GM12872 (cell line): ENCODE measurements around the gene PRKAR1B.

Source experiments
- TF ChIP-seq, protein P1 (sequence below): IDR thresholded peaks from 3 replicates; pipeline ENCODE4 v1.5.1; 2011; ENCODE audit warnings: low read depth, mild to moderate bottlenecking, low read length, moderate library complexity; ENCODE audit not compliant: insufficient read depth

PRKAR1B gene

DNA sequence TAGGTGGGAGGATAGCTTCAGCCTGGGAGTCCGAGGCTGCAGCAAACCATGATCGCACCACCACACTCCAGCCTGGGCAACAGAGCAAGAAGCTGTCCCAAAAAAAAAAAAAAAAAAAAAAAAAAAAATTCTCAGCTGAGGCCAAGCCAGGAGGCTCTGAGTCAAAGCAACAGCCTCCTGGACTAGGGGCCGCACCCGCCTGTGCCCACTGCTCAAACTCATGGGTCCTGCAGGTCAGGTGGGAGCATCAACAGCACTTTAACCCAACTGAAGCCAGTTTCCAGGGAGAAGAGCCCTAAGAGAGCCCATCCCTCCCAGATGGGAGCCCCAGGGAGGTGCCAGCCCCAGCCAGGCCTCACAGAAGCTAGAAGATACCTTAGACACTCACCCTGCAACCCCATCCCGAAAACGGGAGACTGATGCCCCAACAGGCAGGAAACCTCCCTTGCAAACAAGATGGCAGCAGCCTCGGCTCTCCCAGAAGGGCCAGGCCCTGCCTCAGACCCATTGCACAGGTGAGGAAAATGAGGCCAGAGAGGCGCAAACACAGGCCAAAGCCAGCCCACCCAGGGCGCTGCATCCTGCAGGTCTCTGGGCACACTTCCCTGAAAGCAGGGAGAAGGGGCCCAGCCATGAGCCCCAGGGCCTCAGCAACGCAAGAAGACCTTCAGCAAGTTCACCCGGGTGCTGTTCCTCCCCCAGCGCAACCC lies 218.5 kb downstream of the PRKAR1B start:
- TF ChIP-seq, protein P1, sequence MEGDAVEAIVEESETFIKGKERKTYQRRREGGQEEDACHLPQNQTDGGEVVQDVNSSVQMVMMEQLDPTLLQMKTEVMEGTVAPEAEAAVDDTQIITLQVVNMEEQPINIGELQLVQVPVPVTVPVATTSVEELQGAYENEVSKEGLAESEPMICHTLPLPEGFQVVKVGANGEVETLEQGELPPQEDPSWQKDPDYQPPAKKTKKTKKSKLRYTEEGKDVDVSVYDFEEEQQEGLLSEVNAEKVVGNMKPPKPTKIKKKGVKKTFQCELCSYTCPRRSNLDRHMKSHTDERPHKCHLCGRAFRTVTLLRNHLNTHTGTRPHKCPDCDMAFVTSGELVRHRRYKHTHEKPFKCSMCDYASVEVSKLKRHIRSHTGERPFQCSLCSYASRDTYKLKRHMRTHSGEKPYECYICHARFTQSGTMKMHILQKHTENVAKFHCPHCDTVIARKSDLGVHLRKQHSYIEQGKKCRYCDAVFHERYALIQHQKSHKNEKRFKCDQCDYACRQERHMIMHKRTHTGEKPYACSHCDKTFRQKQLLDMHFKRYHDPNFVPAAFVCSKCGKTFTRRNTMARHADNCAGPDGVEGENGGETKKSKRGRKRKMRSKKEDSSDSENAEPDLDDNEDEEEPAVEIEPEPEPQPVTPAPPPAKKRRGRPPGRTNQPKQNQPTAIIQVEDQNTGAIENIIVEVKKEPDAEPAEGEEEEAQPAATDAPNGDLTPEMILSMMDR, result no peak

DNA sequence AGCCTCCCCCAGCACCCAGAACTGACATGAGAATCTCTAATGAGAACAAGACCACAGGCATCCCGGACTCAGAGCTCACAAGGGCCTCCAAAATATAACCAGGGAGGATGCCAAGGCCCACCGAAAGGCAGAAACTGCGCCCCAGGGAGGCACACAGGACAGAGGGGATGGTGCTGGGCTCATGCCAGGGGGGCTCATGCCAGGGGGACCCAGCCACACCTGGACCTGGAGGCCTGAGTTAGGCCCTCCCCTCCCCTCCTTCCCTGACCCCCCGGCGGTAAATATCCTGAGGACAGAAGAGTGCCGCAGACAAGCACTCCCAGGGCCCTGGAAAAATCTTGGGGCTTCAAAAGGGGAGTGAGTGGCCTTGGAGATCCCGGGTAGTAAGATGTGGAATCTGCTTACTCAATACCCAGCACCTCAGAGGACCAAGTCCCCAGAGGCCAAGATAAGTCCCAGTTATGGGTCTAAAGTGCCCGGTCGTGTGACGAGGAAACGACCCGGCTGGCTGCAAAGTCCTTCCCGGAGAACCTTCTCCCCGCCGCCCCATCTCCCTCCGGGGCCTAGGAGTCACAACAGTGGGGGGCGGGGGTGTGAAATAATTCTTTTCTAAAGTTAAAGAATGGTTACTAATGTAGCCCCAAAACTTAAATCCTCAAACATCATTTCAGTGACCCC lies 219.3 kb downstream of the PRKAR1B start:
- TF ChIP-seq, protein P1, result no peak

DNA sequence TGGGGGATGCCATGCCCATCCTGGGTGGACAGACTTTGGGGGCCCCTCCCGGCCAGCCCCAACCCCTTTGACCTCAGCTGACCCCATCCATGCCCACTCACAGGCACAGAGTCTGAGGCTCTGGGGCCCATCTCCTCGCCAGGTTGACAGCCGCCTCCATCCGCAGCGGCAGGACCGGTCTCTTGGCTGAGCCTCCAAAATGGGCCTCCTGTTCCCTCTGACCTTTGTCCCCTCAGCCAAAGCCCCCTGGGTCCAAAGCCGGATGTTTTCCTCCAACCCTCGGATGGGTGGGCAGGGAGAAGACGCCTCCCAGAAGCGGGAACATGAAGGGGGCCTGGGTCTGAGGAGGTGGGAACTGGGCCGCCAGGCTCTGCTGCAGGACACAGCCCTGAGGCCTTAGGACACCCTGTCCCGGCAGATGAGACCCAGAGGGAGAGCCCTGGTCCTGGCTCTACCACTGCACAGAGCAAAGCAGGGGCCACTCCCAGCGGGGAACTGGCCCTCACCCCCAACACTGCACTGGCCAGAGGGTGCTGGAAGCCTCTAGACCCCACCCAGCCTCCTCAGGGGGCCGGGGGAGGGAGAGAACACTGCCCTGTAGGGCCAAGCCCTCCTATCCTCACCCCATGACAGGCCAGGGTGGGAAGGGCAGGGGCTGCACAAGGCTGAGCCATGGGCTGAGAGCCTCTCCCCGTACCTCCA lies 220.0 kb downstream of the PRKAR1B start:
- TF ChIP-seq, protein P1, result no peak

DNA sequence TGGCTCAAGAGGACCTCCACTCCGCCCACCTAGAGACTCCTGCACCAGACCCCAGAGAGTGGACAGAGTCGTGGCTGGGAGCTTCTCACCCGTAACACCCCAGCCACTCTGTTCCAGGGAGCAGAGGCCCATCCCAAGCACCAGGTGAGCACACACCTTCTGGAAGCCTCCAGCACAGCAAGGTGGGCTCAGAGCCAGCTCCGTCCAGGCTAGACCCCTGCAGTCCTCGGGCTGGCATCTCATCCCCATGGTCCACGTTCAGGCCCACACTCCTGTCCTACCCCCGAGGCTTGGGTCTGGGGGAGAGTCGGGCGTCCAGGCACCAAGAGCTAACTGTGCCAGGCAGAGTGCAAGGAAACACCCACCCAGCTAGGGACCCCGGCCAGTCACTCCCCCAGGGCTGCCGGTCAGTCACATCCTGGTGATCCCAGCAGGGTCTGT lies 220.7 kb downstream of the PRKAR1B start:
- TF ChIP-seq, protein P1, result no peak

DNA sequence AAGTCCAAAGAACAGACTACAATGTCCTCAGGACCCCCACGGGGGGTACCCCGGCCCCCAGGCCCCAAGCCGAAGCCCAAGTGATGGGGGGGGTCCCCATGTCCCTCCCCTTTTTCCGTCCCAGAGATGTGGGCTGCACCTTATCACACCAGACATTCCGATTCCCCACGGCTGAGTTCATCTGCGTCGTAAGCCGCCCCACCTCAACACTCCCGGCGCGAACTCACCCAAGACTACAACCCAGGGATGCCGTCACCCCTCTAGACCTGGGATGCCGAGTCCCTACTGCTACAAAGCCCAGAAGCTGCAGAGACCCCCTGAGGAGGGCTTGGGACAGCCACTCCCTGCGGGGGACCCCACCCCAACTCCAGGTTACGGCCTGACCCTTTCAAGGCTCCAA lies 221.9 kb downstream of the PRKAR1B start:
- TF ChIP-seq, protein P1, result no peak

DNA sequence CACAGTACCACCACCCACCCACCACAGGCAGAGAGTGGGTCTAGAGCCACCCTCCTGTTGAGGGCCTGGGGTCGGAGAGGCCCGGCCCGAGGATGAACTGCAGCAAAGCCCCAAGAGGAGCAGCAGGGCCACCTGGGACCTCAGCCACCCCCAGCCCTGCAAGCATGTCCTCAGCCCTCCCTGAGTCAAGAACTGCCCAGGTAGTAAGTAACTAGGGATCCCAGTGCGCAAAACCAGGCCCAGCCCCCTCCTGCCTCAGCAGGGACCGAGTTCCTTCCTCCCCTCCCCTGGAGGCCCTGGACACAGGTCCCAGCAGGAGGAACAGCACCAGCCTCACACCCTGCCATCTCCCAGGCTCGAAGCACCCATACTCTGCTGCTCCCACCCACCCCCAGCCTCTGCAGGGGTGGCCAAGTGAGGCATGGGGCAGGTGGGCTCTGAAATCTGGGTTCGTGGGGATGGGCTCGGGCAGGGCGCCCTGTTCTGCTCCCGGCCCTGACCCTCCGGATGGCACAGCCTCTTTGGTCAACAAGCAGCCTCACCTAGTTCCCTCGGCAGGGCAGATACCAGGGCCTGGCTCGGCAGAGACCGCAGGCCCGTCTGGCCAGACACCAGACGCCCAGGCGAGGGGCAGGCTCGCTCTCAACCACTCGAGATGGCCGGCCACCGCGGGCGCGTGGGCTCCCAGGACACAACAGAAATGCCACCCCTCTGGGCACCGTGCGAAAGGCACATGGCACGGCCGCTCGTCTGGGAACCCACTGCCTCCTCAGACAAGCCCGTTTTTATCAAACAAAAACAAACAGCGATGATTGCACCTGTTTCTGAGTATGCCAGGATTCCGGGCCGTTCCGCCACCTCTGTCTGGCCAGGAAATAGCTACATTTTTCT lies 222.6 kb downstream of the PRKAR1B start:
- TF ChIP-seq, protein P1, result no peak

DNA sequence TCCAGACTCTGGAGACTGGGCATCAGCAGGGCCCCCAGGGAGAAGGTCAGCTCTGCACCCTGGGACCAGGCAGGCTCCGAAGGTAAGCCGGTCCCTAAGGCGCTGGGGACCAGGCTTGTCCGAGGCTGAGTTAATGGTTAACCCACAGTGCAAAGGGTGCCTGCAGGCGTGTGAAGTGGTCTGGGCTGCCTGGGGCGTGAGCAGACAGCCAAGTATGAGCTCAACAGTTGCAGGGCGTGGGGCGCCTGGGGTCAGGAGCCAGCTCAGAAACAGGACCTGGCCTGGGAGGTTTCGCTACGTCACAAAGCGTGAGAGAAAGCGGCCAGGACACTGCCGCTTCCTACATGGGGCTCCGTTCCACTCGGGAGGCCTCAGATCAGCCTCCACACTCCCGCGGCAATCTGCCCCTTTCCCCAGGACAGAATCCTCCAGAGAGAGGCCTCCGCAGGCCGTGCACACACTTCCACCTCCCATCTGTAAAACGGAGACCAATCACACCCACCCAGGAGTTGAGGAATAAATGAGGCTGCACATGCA lies 223.4 kb downstream of the PRKAR1B start:
- TF ChIP-seq, protein P1, result no peak
